IMR-90 (cell line): Measurements from ENCODE around the gene ITSN1. TPM values are rescaled to one million over a fixed set of nuclear protein-coding genes. Genes with fewer than 3 reads are reported as not detected.

Experiments
- ATAC-seq: fragments of 200-7000 bp; cut with Tn5 transposase; 2 replicates; pipeline ENCODE4 v1.9.1; 2020; ENCODE audit warnings: low read depth, mild to moderate bottlenecking, moderate library complexity
- BruUV-seq: library from RNA; stranded (reverse); fragments of 400-500 nt; replicated peaks from 2 replicates; lab custom pipeline; 2021; lab: Mats Ljungman, UMichigan
- CTCF ChIA-PET: fragments of 300-600 bp; formaldehyde crosslinking; extraction: SDS; loops from one replicate; lab custom pipeline; 2021; ENCODE audit warnings: antibody characterized with exemption; lab: Yijun Ruan, JAX
- POLR2A ChIA-PET: fragments of 300-600 bp; sonication (Branson Sonifier 250); formaldehyde crosslinking; loops from one replicate; lab custom pipeline; 2022; ENCODE audit warnings: antibody characterized with exemption; ENCODE audit not compliant: unreplicated experiment; lab: Charles Lee
- DNase-seq: peaks from one replicate; pipeline ENCODE4 v3.0.0; 2013
- H2AFZ ChIP-seq: replicated peaks from 2 replicates; pipeline ENCODE3; 2013; ENCODE audit warnings: low read length, mild to moderate bottlenecking; ENCODE audit not compliant: poor library complexity
- H2AK5ac ChIP-seq: 2 replicates; pipeline ENCODE4 v1.6.1; 2013; ENCODE audit warnings: low read depth, low read length, inconsistent platforms
- H2AK9ac ChIP-seq: replicated peaks from 2 replicates; pipeline ENCODE3; 2013; ENCODE audit warnings: mild to moderate bottlenecking, low read depth, low read length, moderate library complexity; ENCODE audit not compliant: poor library complexity
- H2BK120ac ChIP-seq: 2 replicates; pipeline ENCODE4 v1.6.1; 2013; ENCODE audit warnings: low read depth, low read length, inconsistent platforms
- H2BK15ac ChIP-seq: 3 replicates; pipeline ENCODE4 v1.6.1; 2013; ENCODE audit warnings: low read depth, low read length, inconsistent platforms
- H2BK20ac ChIP-seq: 2 replicates; pipeline ENCODE4 v1.6.1; 2013; ENCODE audit warnings: low read depth, mild to moderate bottlenecking, inconsistent platforms, low read length, moderate library complexity
- H2BK5ac ChIP-seq: 2 replicates; pipeline ENCODE4 v1.6.1; 2013; ENCODE audit warnings: mild to moderate bottlenecking, low read depth, low read length, inconsistent platforms; ENCODE audit not compliant: poor library complexity, severe bottlenecking
- H3K14ac ChIP-seq: replicated peaks from 2 replicates; pipeline ENCODE4 v1.6.1; 2013; ENCODE audit warnings: low read depth, low read length, inconsistent platforms
- H3K18ac ChIP-seq: 2 replicates; pipeline ENCODE4 v1.6.1; 2013; ENCODE audit warnings: low read depth, low read length, control low read depth
- H3K23ac ChIP-seq: 2 replicates; pipeline ENCODE4 v1.6.1; 2013; ENCODE audit warnings: low read depth, low read length, inconsistent platforms
- H3K27ac ChIP-seq: 2 replicates; pipeline ENCODE4 v1.5.1; 2013; ENCODE audit warnings: mild to moderate bottlenecking, control low read depth, low read length; ENCODE audit not compliant: insufficient read depth
- H3K27me3 ChIP-seq: 2 replicates; pipeline ENCODE4 v1.6.1; 2013; ENCODE audit warnings: low read length; ENCODE audit not compliant: control insufficient read depth, insufficient read depth
- H3K36me3 ChIP-seq: 2 replicates; pipeline ENCODE4 v1.6.1; 2013; ENCODE audit warnings: low read length, mixed read lengths; ENCODE audit not compliant: control insufficient read depth, insufficient read depth
- H3K4ac ChIP-seq: 2 replicates; pipeline ENCODE4 v1.6.1; 2013; ENCODE audit warnings: low read depth, low read length, inconsistent platforms
- H3K4me1 ChIP-seq: 2 replicates; pipeline ENCODE4 v1.6.1; 2013; ENCODE audit warnings: low read length, mixed read lengths; ENCODE audit not compliant: control insufficient read depth, insufficient read depth
- H3K4me2 ChIP-seq: 2 replicates; pipeline ENCODE4 v1.6.1; 2013; ENCODE audit warnings: low read depth, mild to moderate bottlenecking, control low read depth, low read length, moderate library complexity
- H3K4me3 ChIP-seq: 2 replicates; pipeline ENCODE4 v1.5.1; 2013; ENCODE audit warnings: low read depth, mild to moderate bottlenecking, control low read depth, low read length, moderate library complexity; ENCODE audit not compliant: insufficient read depth
- H3K56ac ChIP-seq: 2 replicates; pipeline ENCODE4 v1.6.1; 2013; ENCODE audit warnings: low read length, inconsistent platforms; ENCODE audit not compliant: insufficient read depth; ENCODE audit errors: extremely low read depth
- H3K79me1 ChIP-seq, 2 experiments: 2 replicates each; pipeline ENCODE4 v1.6.1; 2013; ENCODE audit warnings: low read length in 2 of 2, inconsistent platforms in 1 of 2, low read depth in 1 of 2
- H3K9ac ChIP-seq: 2 replicates; pipeline ENCODE4 v1.6.1; 2013; ENCODE audit warnings: low read depth, low read length, control low read depth
- H3K9me1 ChIP-seq: 2 replicates; pipeline ENCODE4 v1.6.1; 2013; ENCODE audit warnings: low read length, inconsistent platforms; ENCODE audit not compliant: insufficient read depth
- H3K9me3 ChIP-seq: 2 replicates; pipeline ENCODE4 v1.6.1; 2013; ENCODE audit warnings: low read length; ENCODE audit not compliant: control insufficient read depth, insufficient read depth
- H4K20me1 ChIP-seq: 2 replicates; pipeline ENCODE4 v1.6.1; 2013; ENCODE audit warnings: low read length, inconsistent platforms; ENCODE audit not compliant: insufficient read depth
- H4K5ac ChIP-seq: 2 replicates; pipeline ENCODE4 v1.6.1; 2013; ENCODE audit warnings: mild to moderate bottlenecking, low read depth, low read length, control low read depth
- H4K8ac ChIP-seq, 2 experiments: 2 replicates each; pipeline ENCODE4 v1.6.1; 2013; ENCODE audit warnings: low read depth in 2 of 2, low read length in 2 of 2, control low read depth in 1 of 2, inconsistent platforms in 1 of 2
- H4K91ac ChIP-seq: 2 replicates; pipeline ENCODE4 v1.6.1; 2013; ENCODE audit warnings: low read depth, low read length, inconsistent platforms; ENCODE audit not compliant: insufficient read depth
- BHLHE40 ChIP-seq: fragments of 150-350 bp; IDR thresholded peaks from 2 replicates; pipeline ENCODE4 v1.6.1; 2016; ENCODE audit warnings: mild to moderate bottlenecking, low read depth, low read length
- CEBPB ChIP-seq: IDR thresholded peaks from 2 replicates; pipeline ENCODE4 v1.6.1; 2012; ENCODE audit warnings: low read depth, low read length, improper control_type of control experiment
- CHD1 ChIP-seq: IDR thresholded peaks from 2 replicates; pipeline ENCODE4 v1.6.1; 2012; ENCODE audit warnings: low read depth, low read length, improper control_type of control experiment
- CTCF ChIP-seq: conservative IDR thresholded peaks from 2 replicates; pipeline ENCODE4 v1.5.1; 2012; ENCODE audit warnings: mild to moderate bottlenecking, low read depth, low read length, improper control_type of control experiment
- ELK1 ChIP-seq: fragments of 150-350 bp; IDR thresholded peaks from 2 replicates; pipeline ENCODE4 v1.6.1; 2016; ENCODE audit warnings: low read depth, mild to moderate bottlenecking, low read length, moderate library complexity, borderline replicate concordance
- FOS ChIP-seq: fragments of 150-350 bp; IDR thresholded peaks from 2 replicates; pipeline ENCODE4 v1.6.1; 2016; ENCODE audit warnings: low read depth, low read length
- MAFK ChIP-seq: IDR thresholded peaks from 2 replicates; pipeline ENCODE4 v1.6.1; 2012; ENCODE audit warnings: low read depth, low read length, improper control_type of control experiment
- MAZ ChIP-seq: IDR thresholded peaks from 2 replicates; pipeline ENCODE4 v1.6.1; 2012; ENCODE audit warnings: low read depth, mild to moderate bottlenecking, low read length, improper control_type of control experiment, moderate library complexity, borderline replicate concordance
- MXI1 ChIP-seq: IDR thresholded peaks from 2 replicates; pipeline ENCODE4 v1.6.1; 2012; ENCODE audit warnings: low read depth, mild to moderate bottlenecking, low read length, moderate library complexity, borderline replicate concordance
- NFE2L2 ChIP-seq: fragments of 150-350 bp; IDR thresholded peaks from 2 replicates; pipeline ENCODE4 v1.6.1; 2016; ENCODE audit warnings: low read depth, mild to moderate bottlenecking, low read length
- POLR2A ChIP-seq: IDR thresholded peaks from 2 replicates; pipeline ENCODE4 v1.6.1; 2012; ENCODE audit warnings: mild to moderate bottlenecking, low read depth, low read length
- RAD21 ChIP-seq: IDR thresholded peaks from 2 replicates; pipeline ENCODE4 v1.6.1; 2012; ENCODE audit warnings: low read length, improper control_type of control experiment
- RCOR1 ChIP-seq: IDR thresholded peaks from 2 replicates; pipeline ENCODE4 v1.6.1; 2012; ENCODE audit warnings: mild to moderate bottlenecking, low read length, improper control_type of control experiment; ENCODE audit not compliant: insufficient replicate concordance
- RFX5 ChIP-seq: IDR thresholded peaks from 2 replicates; pipeline ENCODE4 v1.8.0; 2012; ENCODE audit warnings: low read depth, mild to moderate bottlenecking, low read length, moderate library complexity
- SMC3 ChIP-seq: fragments of 150-350 bp; IDR thresholded peaks from 2 replicates; pipeline ENCODE4 v1.6.1; 2016; ENCODE audit warnings: low read depth, mild to moderate bottlenecking, antibody characterized with exemption, low read length, moderate library complexity
- USF2 ChIP-seq: fragments of 150-350 bp; IDR thresholded peaks from 2 replicates; pipeline ENCODE4 v1.6.1; 2017; ENCODE audit warnings: mild to moderate bottlenecking, antibody characterized with exemption, low read length, low read depth
- WGBS, 2 experiments: methylation state at CpG; one replicate each; pipeline versions ENCODE4 v1.1.5 to v1.1.7; 2013; ENCODE audit warnings: missing lambda C conversion rate in 2 of 2; ENCODE audit not compliant: insufficient read length in 1 of 2; ENCODE audit errors: extremely low coverage in 2 of 2; 5-methylcytosine and 5-hydroxymethylcytosine counted together
- dilution Hi-C: fragments of 300-500 bp; cut with HindIII; formaldehyde crosslinking; loops from one replicate; pipeline ENCODE4 v1.14.3; 2018; ENCODE audit warnings: low sequenced_read_pairs; ENCODE audit not compliant: unreplicated experiment
- in situ Hi-C: fragments of 300-500 bp; cut with MboI; formaldehyde crosslinking; loops from 3 replicates; pipeline ENCODE4 v1.14.3; 2019; ENCODE audit warnings: low sequenced_read_pairs, inconsistent platforms, mixed read lengths
- intact Hi-C: fragments of 100-400 bp; cut with micrococcal nuclease; formaldehyde crosslinking; loops from 2 replicates; pipeline ENCODE4 v1.10.0; 2022
- polyA plus RNA-seq, 3 experiments: library from polyadenylated mRNA; depleted of rRNA; stranded (reverse); fragments of >200 nt; gene quantifications; 2 replicates each; pipeline ENCODE4 v1.2.3, GENCODE V29; 2012; ENCODE audit warnings: low replicate concordance in 1 of 3
- total RNA-seq: library from RNA; depleted of rRNA; stranded (reverse); fragments of >200 nt; gene quantifications from 2 replicates; pipeline ENCODE4 v1.2.3, GENCODE V29; 2012

Gene ITSN1
- total and polyA plus RNA-seq, 2 of the 4 experiments (the other 2 are of a cell fraction): 45.4 to 62.0 TPM

GRCh38 chr21:33691945-33692603 is 49.8 kb downstream of the ITSN1 start:
- H3K56ac ChIP-seq: no peak overlapping the region
- no peak overlapping the region for H4K5ac ChIP-seq
- no peak overlapping the region for H3K23ac ChIP-seq
- DNase-seq: peak; percentile 15
- H4K8ac ChIP-seq: no peak overlapping the region
- H3K4me1 ChIP-seq: peaks cover 6% of the 10 kb centered on the region
- POLR2A ChIA-PET: no interaction called here
- H3K14ac ChIP-seq: no peak overlapping the region
- H3K4me2 ChIP-seq: no peak overlapping the region
- H3K4me3 ChIP-seq: no peak overlapping the region
- no peak overlapping the region for H3K4ac ChIP-seq
- H3K9ac ChIP-seq: no peak overlapping the region
- H4K91ac ChIP-seq: no peak overlapping the region
- H2BK20ac ChIP-seq: no peak overlapping the region
- BruUV-seq: no TSS peak
- no CpG with 5 or more reads among the region's 6 CpGs for WGBS, 2 experiments
- no peaks in the 10 kb centered on the region for H3K36me3 ChIP-seq
- intact Hi-C loops (no loop called here), dilution Hi-C loops (no loop called here), in situ Hi-C loops (no loop called here)
- no peak overlapping the region for H2AK9ac ChIP-seq
- H2BK15ac ChIP-seq: no peak overlapping the region
- H2AFZ ChIP-seq: no peak overlapping the region
- no peaks in the 10 kb centered on the region for H3K9me3 ChIP-seq
- peaks cover 52% of the 10 kb centered on the region for H4K20me1 ChIP-seq
- no peak overlapping the region for H2BK5ac ChIP-seq
- H2AK5ac ChIP-seq: no peak overlapping the region
- CTCF ChIA-PET: no interaction called here
- H3K27ac ChIP-seq: no peak overlapping the region
- H3K9me1 ChIP-seq: peaks cover 12% of the 10 kb centered on the region
- no peak for TF ChIP-seq MAZ
- no peak for TF ChIP-seq USF2
- no peak for TF ChIP-seq CEBPB
- no peak for TF ChIP-seq SMC3
- TF ChIP-seq RCOR1: no peak
- no peak for TF ChIP-seq CHD1
- TF ChIP-seq CTCF: no peak
- no peak for TF ChIP-seq NFE2L2
- no peak for TF ChIP-seq BHLHE40
- TF ChIP-seq RAD21: no peak
- TF ChIP-seq MXI1: no peak
- TF ChIP-seq MAFK: no peak
- TF ChIP-seq RFX5: no peak
- TF ChIP-seq ELK1: no peak
- no peak for TF ChIP-seq FOS
- no peak for TF ChIP-seq POLR2A
- H2BK120ac ChIP-seq: no peak overlapping the region
- no peaks in the 10 kb centered on the region for H3K27me3 ChIP-seq
- no peak overlapping the region for H3K18ac ChIP-seq
- no peak for ATAC-seq
- H3K79me1 ChIP-seq: peaks cover 31 to 73% of the 10 kb centered on the region in 2 experiments
